Astrocyte (in vitro differentiated cells and primary cell): ENCODE data around the gene GCNT2. TPM values are rescaled to one million over a fixed set of nuclear protein-coding genes. Genes with fewer than 3 reads are reported as not detected.

ENCODE experiments used
- DNase-seq: peaks from one replicate; pipeline ENCODE4 v3.0.0-alpha.2; 2010; ENCODE audit warnings: low read depth
- FAIRE-seq: peaks from 2 replicates; lab custom pipeline; 2011; peaks lifted over from hg19 to GRCh38; lab: Jason Lieb, UNC
- H2AFZ ChIP-seq: 2 replicates; pipeline ENCODE4 v1.6.0; 2012; ENCODE audit warnings: low read depth, low read length, inconsistent platforms
- H3K27ac ChIP-seq: 2 replicates; pipeline ENCODE4 v1.5.1; 2011; ENCODE audit warnings: low read depth, low read length, inconsistent platforms
- H3K27me3 ChIP-seq: 2 replicates; pipeline ENCODE4 v1.6.0; 2011; ENCODE audit warnings: low read length, inconsistent platforms; ENCODE audit not compliant: insufficient read depth
- H3K36me3 ChIP-seq: 2 replicates; pipeline ENCODE4 v1.5.1; 2011; ENCODE audit warnings: low read length, inconsistent platforms; ENCODE audit not compliant: insufficient read depth
- H3K4me1 ChIP-seq: 2 replicates; pipeline ENCODE4 v1.5.1; 2011; ENCODE audit warnings: low read length, inconsistent platforms; ENCODE audit not compliant: insufficient read depth
- H3K4me2 ChIP-seq: 2 replicates; pipeline ENCODE4 v1.6.0; 2012; ENCODE audit warnings: low read length, inconsistent platforms
- H3K4me3 ChIP-seq: 2 replicates; pipeline ENCODE4 v1.5.1; 2011; ENCODE audit warnings: low read depth, mild to moderate bottlenecking, low read length, inconsistent platforms; ENCODE audit not compliant: insufficient read depth
- H3K79me2 ChIP-seq: 2 replicates; pipeline ENCODE4 v1.6.0; 2012; ENCODE audit warnings: mild to moderate bottlenecking, low read length, inconsistent platforms; ENCODE audit not compliant: insufficient read depth
- H3K9ac ChIP-seq: 2 replicates; pipeline ENCODE4 v1.6.0; 2012; ENCODE audit warnings: mild to moderate bottlenecking, low read length, inconsistent platforms
- H3K9me3 ChIP-seq: 2 replicates; pipeline ENCODE4 v1.5.1; 2012; ENCODE audit warnings: low read depth, mild to moderate bottlenecking, low read length, inconsistent platforms; ENCODE audit not compliant: insufficient read depth
- H4K20me1 ChIP-seq: 2 replicates; pipeline ENCODE4 v1.6.0; 2012; ENCODE audit warnings: low read length, inconsistent platforms; ENCODE audit not compliant: insufficient read depth
- H3K27ac Mint-ChIP-seq: one replicate; pipeline ENCODE4 v1.8.0; 2021; ENCODE audit warnings: mild to moderate bottlenecking, mixed read lengths; ENCODE audit not compliant: unreplicated experiment
- H3K27me3 Mint-ChIP-seq: one replicate; pipeline ENCODE4 v1.8.0; 2021; ENCODE audit warnings: low read depth, mixed read lengths; ENCODE audit not compliant: unreplicated experiment
- H3K36me3 Mint-ChIP-seq: one replicate; pipeline ENCODE4 v1.8.0; 2021; ENCODE audit warnings: low read depth, mixed read lengths; ENCODE audit not compliant: unreplicated experiment
- H3K4me1 Mint-ChIP-seq: one replicate; pipeline ENCODE4 v1.8.0; 2021; ENCODE audit warnings: low read depth, mixed read lengths; ENCODE audit not compliant: unreplicated experiment
- H3K4me3 Mint-ChIP-seq: one replicate; pipeline ENCODE4 v1.8.0; 2021; ENCODE audit warnings: mild to moderate bottlenecking, moderate library complexity, mixed read lengths; ENCODE audit not compliant: unreplicated experiment
- H3K9me3 Mint-ChIP-seq: one replicate; pipeline ENCODE4 v1.8.0; 2021; ENCODE audit warnings: mild to moderate bottlenecking, mixed read lengths; ENCODE audit not compliant: unreplicated experiment
- EZH2 ChIP-seq: IDR thresholded peaks from 2 replicates; pipeline ENCODE4 v1.6.1; 2012; ENCODE audit warnings: mild to moderate bottlenecking, low read length, inconsistent platforms; ENCODE audit not compliant: insufficient read depth
- total RNA-seq: library from RNA; stranded (reverse); gene quantifications from 2 replicates; pipeline ENCODE4 v1.2.1, GENCODE V29; 2021
- TF ChIP-seq, protein P1 (sequence below): IDR thresholded peaks from 2 replicates; pipeline ENCODE4 v1.5.1; 2011; ENCODE audit warnings: low read depth, mild to moderate bottlenecking, inconsistent platforms, low read length, moderate library complexity; ENCODE audit not compliant: insufficient read depth

GCNT2 gene
- total RNA-seq, 1 donor from 2014 or later, result 14.8 TPM

DNA sequence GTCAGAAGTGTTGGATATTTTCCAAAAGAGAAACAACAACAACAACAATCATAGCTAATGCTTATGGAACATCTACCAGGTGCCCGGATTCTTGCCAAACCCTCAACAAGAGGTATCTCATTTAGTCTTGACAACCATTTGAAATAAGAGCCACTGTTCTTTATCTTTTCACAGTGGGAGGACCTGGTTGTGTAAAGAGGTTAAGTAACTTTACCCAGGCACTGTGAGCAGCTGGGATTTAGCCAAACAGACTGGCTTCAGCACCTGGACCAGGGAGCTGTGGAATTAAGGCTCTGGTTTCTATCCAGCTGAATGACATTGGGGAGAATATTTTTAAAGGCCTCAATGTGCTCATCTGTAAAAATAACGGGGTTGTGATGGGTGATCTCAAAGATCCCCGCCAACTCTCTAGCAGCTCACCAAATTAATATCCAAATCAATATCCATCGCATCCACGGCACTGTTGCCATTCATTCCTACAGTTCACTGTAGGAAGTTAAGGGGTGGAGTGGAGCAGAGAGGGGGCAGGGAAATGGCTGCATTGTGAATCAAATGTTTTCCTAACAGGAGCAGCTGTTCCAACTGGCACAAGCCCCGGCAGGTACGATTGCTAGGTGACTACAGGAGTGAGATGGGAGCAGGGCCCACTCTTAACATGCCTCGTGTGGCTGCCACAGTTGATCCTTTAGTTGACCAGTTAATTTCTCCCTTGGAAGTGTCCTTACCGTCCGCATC, 61.8 kb downstream of the GCNT2 start:
- Histone ChIP-seq H3K4me2 (no peak overlapping the region), H3K4me1 (peaks cover 12% of the 10 kb centered on the region), H3K9ac (no peak overlapping the region), H3K27ac (no peak overlapping the region), H3K9me3 (no peaks in the 10 kb centered on the region), H3K27me3 (no peaks in the 10 kb centered on the region), H2AFZ (no peak overlapping the region), H4K20me1 (no peaks in the 10 kb centered on the region), H3K4me3 (no peak overlapping the region), H3K79me2 (no peaks in the 10 kb centered on the region), H3K36me3 (no peaks in the 10 kb centered on the region)
- Mint-ChIP-seq H3K36me3 (no peaks in the 10 kb centered on the region), H3K4me3 (peak overlapping the region; percentile 35), H3K9me3 (no peaks in the 10 kb centered on the region), H3K4me1 (peaks cover 35% of the 10 kb centered on the region), H3K27me3 (no peaks in the 10 kb centered on the region), H3K27ac (peak overlapping the region; percentile 2)
- TF ChIP-seq, protein P1, sequence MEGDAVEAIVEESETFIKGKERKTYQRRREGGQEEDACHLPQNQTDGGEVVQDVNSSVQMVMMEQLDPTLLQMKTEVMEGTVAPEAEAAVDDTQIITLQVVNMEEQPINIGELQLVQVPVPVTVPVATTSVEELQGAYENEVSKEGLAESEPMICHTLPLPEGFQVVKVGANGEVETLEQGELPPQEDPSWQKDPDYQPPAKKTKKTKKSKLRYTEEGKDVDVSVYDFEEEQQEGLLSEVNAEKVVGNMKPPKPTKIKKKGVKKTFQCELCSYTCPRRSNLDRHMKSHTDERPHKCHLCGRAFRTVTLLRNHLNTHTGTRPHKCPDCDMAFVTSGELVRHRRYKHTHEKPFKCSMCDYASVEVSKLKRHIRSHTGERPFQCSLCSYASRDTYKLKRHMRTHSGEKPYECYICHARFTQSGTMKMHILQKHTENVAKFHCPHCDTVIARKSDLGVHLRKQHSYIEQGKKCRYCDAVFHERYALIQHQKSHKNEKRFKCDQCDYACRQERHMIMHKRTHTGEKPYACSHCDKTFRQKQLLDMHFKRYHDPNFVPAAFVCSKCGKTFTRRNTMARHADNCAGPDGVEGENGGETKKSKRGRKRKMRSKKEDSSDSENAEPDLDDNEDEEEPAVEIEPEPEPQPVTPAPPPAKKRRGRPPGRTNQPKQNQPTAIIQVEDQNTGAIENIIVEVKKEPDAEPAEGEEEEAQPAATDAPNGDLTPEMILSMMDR, result no peak
- no peak for TF ChIP-seq EZH2
- no peak for DNase-seq
- no peak for FAIRE-seq

- no peak overlapping the region for H3K27ac ChIP-seq
- no peak overlapping the region for H3K9ac ChIP-seq
- Mint-ChIP-seq H3K36me3 (no peaks in the 10 kb centered on the region), H3K4me1 (peaks cover 35% of the 10 kb centered on the region), H3K4me3 (peak overlapping the region; percentile 35), H3K9me3 (no peaks in the 10 kb centered on the region), H3K27me3 (no peaks in the 10 kb centered on the region), H3K27ac (peak overlapping the region; percentile 2)
- TF ChIP-seq EZH2, result no peak
- TF ChIP-seq, protein P1, result no peak
- H3K4me2 ChIP-seq, result no peak overlapping the region
- no peaks in the 10 kb centered on the region for H3K27me3 ChIP-seq
- H3K4me3 ChIP-seq, result no peak overlapping the region
- FAIRE-seq (no peak), DNase-seq (no peak)
- H3K36me3 ChIP-seq, result no peaks in the 10 kb centered on the region
- H2AFZ ChIP-seq, result no peak overlapping the region
- H4K20me1 ChIP-seq, result no peaks in the 10 kb centered on the region
- H3K9me3 ChIP-seq, result no peaks in the 10 kb centered on the region
- peaks cover 12% of the 10 kb centered on the region for H3K4me1 ChIP-seq
- H3K79me2 ChIP-seq, result no peaks in the 10 kb centered on the region
These were observed 62.4 kb downstream of the GCNT2 start for GRCh38 chr6:10583509-10583901.

GRCh38 chr6:10584607-10585006, 63.5 kb downstream of the GCNT2 start:
- H3K4me3 ChIP-seq, result no peak overlapping the region
- Mint-ChIP-seq H3K27me3 (no peaks in the 10 kb centered on the region), H3K36me3 (no peaks in the 10 kb centered on the region), H3K4me1 (peaks cover 35% of the 10 kb centered on the region), H3K27ac (no peak overlapping the region), H3K4me3 (no peak overlapping the region), H3K9me3 (no peaks in the 10 kb centered on the region)
- peaks cover 12% of the 10 kb centered on the region for H3K4me1 ChIP-seq
- no peaks in the 10 kb centered on the region for H3K27me3 ChIP-seq
- no peak overlapping the region for H2AFZ ChIP-seq
- no peak for FAIRE-seq
- no peaks in the 10 kb centered on the region for H3K79me2 ChIP-seq
- H3K9me3 ChIP-seq, result no peaks in the 10 kb centered on the region
- no peak overlapping the region for H3K9ac ChIP-seq
- H3K4me2 ChIP-seq, result no peak overlapping the region
- DNase-seq, result no peak
- no peaks in the 10 kb centered on the region for H4K20me1 ChIP-seq
- TF ChIP-seq, protein P1, result no peak
- TF ChIP-seq EZH2, result no peak
- H3K27ac ChIP-seq, result no peak overlapping the region
- H3K36me3 ChIP-seq, result no peaks in the 10 kb centered on the region
